Measurements from ENCODE around the gene PTP4A2.

Gene PTP4A2

GRCh38 chr1:31857863-31858262 is 80.3 kb downstream of the PTP4A2 start:
- DNase-seq: no peak

Data from HCEC 1CT (cell line).